Endothelial cell of umbilical vein (primary cell): Measurements from ENCODE around the gene RPS25. TPM values are rescaled to one million over a fixed set of nuclear protein-coding genes. Genes with fewer than 3 reads are reported as not detected.

Experiments
- BruUV-seq: library from RNA; stranded (reverse); fragments of 400-500 nt; replicated peaks from 2 replicates; lab custom pipeline; 2021; lab: Mats Ljungman, UMichigan
- CTCF ChIA-PET: fragments of 300-600, 350-600 bp; sonication (Branson Sonifier 250); formaldehyde crosslinking; loops from one replicate; lab custom pipeline; 2021; ENCODE audit warnings: antibody characterized with exemption, inconsistent platforms; lab: Charles Lee
- POLR2A ChIA-PET: fragments of 300-600, 350-600 bp; sonication (Branson Sonifier 250); formaldehyde crosslinking; loops from one replicate; lab custom pipeline; 2021; ENCODE audit warnings: antibody characterized with exemption, inconsistent platforms; lab: Charles Lee
- DNase-seq: peaks from one replicate; pipeline ENCODE4 v3.0.0-alpha.2; 2011; ENCODE audit warnings: low read depth, low spot score
- FAIRE-seq: peaks from 2 replicates; lab custom pipeline; 2011; peaks lifted over from hg19 to GRCh38; lab: Jason Lieb, UNC
- H2AFZ ChIP-seq: 2 replicates; pipeline ENCODE4 v1.6.0; 2012; ENCODE audit warnings: low read depth, low read length, control low read depth, inconsistent platforms
- H3K27ac ChIP-seq: 2 replicates; pipeline ENCODE4 v1.5.1; 2011; ENCODE audit warnings: low read depth, mild to moderate bottlenecking, control low read depth, low read length, moderate library complexity; ENCODE audit not compliant: insufficient read depth
- H3K27me3 ChIP-seq, 2 experiments: 2 replicates each; pipeline versions ENCODE4 v1.6.0 to v1.6.1; 2011; ENCODE audit warnings: low read length in 2 of 2, mixed read lengths in 1 of 2; ENCODE audit not compliant: control insufficient read depth in 2 of 2, insufficient read depth in 2 of 2
- H3K36me3 ChIP-seq, 2 experiments: 2 replicates in 1 of 2; 3 replicates in 1 of 2; pipeline ENCODE4 v1.5.1; 2011; ENCODE audit warnings: low read length in 2 of 2, mild to moderate bottlenecking in 1 of 2, moderate library complexity in 1 of 2; ENCODE audit not compliant: control insufficient read depth in 2 of 2, insufficient read depth in 2 of 2; ENCODE audit errors: extremely low read depth in 1 of 2
- H3K4me1 ChIP-seq: 3 replicates; pipeline ENCODE4 v1.5.1; 2011; ENCODE audit warnings: mild to moderate bottlenecking, low read length; ENCODE audit not compliant: control insufficient read depth, insufficient read depth; ENCODE audit errors: extremely low read depth
- H3K4me2 ChIP-seq: 2 replicates; pipeline ENCODE4 v1.6.1; 2011; ENCODE audit warnings: low read length, control low read depth, mixed read lengths; ENCODE audit not compliant: insufficient read depth
- H3K4me3 ChIP-seq, 3 experiments: fragments of 200-600 bp in 1 of 3; sonication (generic), shearing (Covaris generic) in 1 of 3; replicated peaks in 1 of 3; 2 replicates each; pipeline ENCODE4 v1.5.1; 2011 to 2016; ENCODE audit warnings: control low read depth in 3 of 3, low read length in 3 of 3, mild to moderate bottlenecking in 2 of 3, inconsistent platforms in 1 of 3, low read depth in 1 of 3, moderate library complexity in 1 of 3; ENCODE audit not compliant: insufficient read depth in 1 of 3
- H3K79me2 ChIP-seq: 2 replicates; pipeline ENCODE4 v1.6.0; 2012; ENCODE audit warnings: low read length, inconsistent platforms; ENCODE audit not compliant: control insufficient read depth, insufficient read depth
- H3K9ac ChIP-seq: replicated peaks from 2 replicates; pipeline ENCODE3; 2011; ENCODE audit warnings: low read length, control low read depth; ENCODE audit not compliant: insufficient read depth; ENCODE audit errors: extremely low read depth
- H3K9me1 ChIP-seq: replicated peaks from 3 replicates; pipeline ENCODE4 v1.6.0; 2011; ENCODE audit warnings: mild to moderate bottlenecking, low read length; ENCODE audit not compliant: control insufficient read depth, insufficient read depth; ENCODE audit errors: extremely low read depth
- H3K9me3 ChIP-seq: replicated peaks from 2 replicates; pipeline ENCODE4 v1.5.1; 2012; ENCODE audit warnings: low read length, inconsistent platforms; ENCODE audit not compliant: control insufficient read depth, insufficient read depth
- H4K20me1 ChIP-seq: replicated peaks from 2 replicates; pipeline ENCODE3; 2011; ENCODE audit warnings: mild to moderate bottlenecking, low read length; ENCODE audit not compliant: control insufficient read depth, insufficient read depth; ENCODE audit errors: extremely low read depth
- CTCF ChIP-seq, 2 donors: IDR thresholded peaks; 1 replicate in 1 of 2; 2 replicates in 1 of 2; pipeline ENCODE4 v1.5.1; 2011; ENCODE audit warnings: low read length in 2 of 2, mild to moderate bottlenecking in 2 of 2, moderate library complexity in 2 of 2, control low read depth in 1 of 2, inconsistent platforms in 1 of 2, low read depth in 1 of 2; ENCODE audit not compliant: insufficient read depth in 1 of 2; ENCODE audit errors: extremely low read depth in 1 of 2
- EZH2 ChIP-seq: IDR thresholded peaks from 2 replicates; pipeline ENCODE4 v1.6.1; 2012; ENCODE audit warnings: borderline replicate concordance, low read depth, mild to moderate bottlenecking, moderate library complexity, low read length, inconsistent platforms; ENCODE audit not compliant: severe bottlenecking
- FOS ChIP-seq: IDR thresholded peaks from 2 replicates; pipeline ENCODE4 v1.6.1; 2011; ENCODE audit warnings: mild to moderate bottlenecking, low read length, moderate library complexity, borderline replicate concordance; ENCODE audit not compliant: insufficient read depth
- GATA2 ChIP-seq: IDR thresholded peaks from 2 replicates; pipeline ENCODE4 v1.7.0; 2011; ENCODE audit warnings: low read depth, mild to moderate bottlenecking, moderate library complexity, mixed read lengths, low read length; ENCODE audit not compliant: insufficient read length, insufficient read depth
- JUN ChIP-seq: IDR thresholded peaks from 2 replicates; pipeline ENCODE4 v1.6.1; 2011; ENCODE audit warnings: borderline replicate concordance, low read depth; ENCODE audit not compliant: insufficient read length, insufficient read depth
- MAX ChIP-seq: IDR thresholded peaks from 2 replicates; pipeline ENCODE4 v1.6.1; 2011; ENCODE audit not compliant: insufficient read depth, insufficient read length
- MYC ChIP-seq: IDR thresholded peaks from one replicate; pipeline ENCODE4 v1.6.1; 2011; ENCODE audit warnings: mild to moderate bottlenecking, low read depth, low read length
- POLR2A ChIP-seq: IDR thresholded peaks from 2 replicates; pipeline ENCODE4 v1.6.1; 2012; ENCODE audit warnings: low read depth, mild to moderate bottlenecking, control low read depth, low read length
- POLR2AphosphoS5 ChIP-seq: IDR thresholded peaks from 2 replicates; pipeline ENCODE4 v1.6.1; 2012; ENCODE audit warnings: low read depth, mild to moderate bottlenecking, control low read depth, low read length, moderate library complexity; ENCODE audit not compliant: insufficient read depth
- dilution Hi-C: fragments of 300-500 bp; cut with MboI; formaldehyde crosslinking; loops from one replicate; pipeline ENCODE4 v1.15.0; 2019; ENCODE audit warnings: low sequenced_read_pairs; ENCODE audit not compliant: extremely low pct_ligation_motif_present
- intact Hi-C: fragments of 100-400 bp; cut with micrococcal nuclease; formaldehyde crosslinking; loops from one replicate; pipeline ENCODE4 v1.10.0; 2022
- polyA plus RNA-seq, 4 experiments: library from polyadenylated mRNA; depleted of rRNA in 3 of 4; stranded (reverse) in 3 of 4; unstranded in 1 of 4; fragments of >200 nt; gene quantifications; 2 replicates each; pipeline versions ENCODE4 v1.2.1 to v1.2.3, GENCODE V29; 2011 to 2012; ENCODE audit warnings: missing spikeins in 1 of 4
- total RNA-seq: library from RNA; stranded (reverse); gene quantifications from 2 replicates; pipeline ENCODE4 v1.2.3, GENCODE V29; 2021

RPS25 gene
- total and polyA plus RNA-seq, 2 donors (not counting 3 experiments of a cell fraction or from before 2014, with no cell fraction given) = 887 to 992 TPM

GRCh38 chr11:119046489-119046888, 28.3 kb upstream of the RPS25 start:
- dilution Hi-C loops = no loop called here
- POLR2A ChIA-PET = no interaction called here
- BruUV-seq = no TSS peak

More at GRCh38 chr11:119046489-119046888, 28.3 kb upstream of the RPS25 start:
- intact Hi-C loops = no loop called here
- H3K4me3 ChIP-seq = no peak overlapping the region
- CTCF ChIA-PET = interaction anchor here (1.1 kb wide), 1 partner anchor 11 kb away, joined by 3 read pairs; no protein-coding TSS in a partner anchor
- no peaks in the 10 kb centered on the region for H4K20me1 ChIP-seq
- H3K4me1 ChIP-seq = no peaks in the 10 kb centered on the region
- no peak for DNase-seq
- FAIRE-seq = no peak
- no peak overlapping the region for H2AFZ ChIP-seq
- no peaks in the 10 kb centered on the region for H3K27me3 ChIP-seq
- H3K79me2 ChIP-seq = no peaks in the 10 kb centered on the region
- H3K27ac ChIP-seq = no peak overlapping the region
- H3K36me3 ChIP-seq = peaks cover 18 to 52% of the 10 kb centered on the region in 2 experiments
- H3K4me2 ChIP-seq = no peak overlapping the region
- no peak overlapping the region for H3K9ac ChIP-seq
- no peaks in the 10 kb centered on the region for H3K9me3 ChIP-seq
- no peaks in the 10 kb centered on the region for H3K9me1 ChIP-seq
- no peak for TF ChIP-seq GATA2
- TF ChIP-seq MYC = no peak
- no peak for TF ChIP-seq JUN
- TF ChIP-seq POLR2AphosphoS5 = no peak
- no peak for TF ChIP-seq CTCF (IDR thresholded peaks at IDR 0.05; ENCODE audit: extremely low read depth in 1 of 2, insufficient read depth in 1 of 2, low read depth in 1 of 2, low read length in 2 of 2)
- TF ChIP-seq EZH2 = no peak
- no peak for TF ChIP-seq MAX
- no peak for TF ChIP-seq POLR2A
- no peak for TF ChIP-seq FOS
